Liver (tissue), 9 donors: Measurements from ENCODE around the gene ACACB. TPM values are rescaled to one million over a fixed set of nuclear protein-coding genes. Genes with fewer than 3 reads are reported as not detected.

Source experiments
- DNase-seq: peaks from one replicate; pipeline ENCODE4 v3.0.0-alpha.2; 2017; ENCODE audit warnings: low spot score
- H3K27ac ChIP-seq, 2 donors: one replicate each; pipeline ENCODE4 v1.7.0; 2013; ENCODE audit warnings: inconsistent platforms in 2 of 2, low read length in 2 of 2, control low read depth in 1 of 2, low read depth in 1 of 2, mild to moderate bottlenecking in 1 of 2
- H3K27me3 ChIP-seq, 4 donors: one replicate each; pipeline versions ENCODE4 v1.6.1 to v1.7.0; 2013; ENCODE audit warnings: low read length in 3 of 4, inconsistent platforms in 1 of 4, mild to moderate bottlenecking in 1 of 4, moderate library complexity in 1 of 4; ENCODE audit not compliant: control insufficient read depth in 4 of 4, insufficient read depth in 4 of 4
- H3K36me3 ChIP-seq, 4 donors: one replicate each; pipeline versions ENCODE4 v1.6.1 to v1.7.0; 2013; ENCODE audit warnings: low read length in 3 of 4, mild to moderate bottlenecking in 3 of 4, low read depth in 1 of 4, moderate library complexity in 1 of 4; ENCODE audit not compliant: control insufficient read depth in 4 of 4, insufficient read depth in 3 of 4
- H3K4me1 ChIP-seq, 4 donors: one replicate each; pipeline versions ENCODE4 v1.6.1 to v1.7.0; 2013; ENCODE audit warnings: low read length in 3 of 4, mild to moderate bottlenecking in 3 of 4, moderate library complexity in 1 of 4; ENCODE audit not compliant: control insufficient read depth in 4 of 4, insufficient read depth in 4 of 4
- H3K4me3 ChIP-seq, 3 donors: one replicate each; pipeline versions ENCODE4 v1.6.1 to v1.7.0; 2013; ENCODE audit warnings: low read length in 3 of 3, control low read depth in 1 of 3, low read depth in 1 of 3, mild to moderate bottlenecking in 1 of 3
- H3K9ac ChIP-seq, 2 donors: one replicate each; pipeline ENCODE4 v1.7.0; 2013; ENCODE audit warnings: low read length in 2 of 2, mild to moderate bottlenecking in 2 of 2, moderate library complexity in 2 of 2, control low read depth in 1 of 2, low read depth in 1 of 2
- H3K9me3 ChIP-seq, 4 donors: one replicate each; pipeline versions ENCODE4 v1.6.1 to v1.7.0; 2013; ENCODE audit warnings: low read length in 3 of 4; ENCODE audit not compliant: control insufficient read depth in 4 of 4
- CTCF ChIP-seq: fragments of 150-350 bp; IDR thresholded peaks from 2 replicates; pipeline ENCODE4 v1.5.1; 2017; ENCODE audit warnings: improper control_type of control experiment, low read depth, low read length; ENCODE audit not compliant: missing input control
- EGR1 ChIP-seq, 2 donors: IDR thresholded peaks; 2 replicates each; pipeline ENCODE4 v1.6.1; 2016 to 2018; ENCODE audit warnings: antibody characterized with exemption in 2 of 2, low read depth in 2 of 2
- FOXA2 ChIP-seq: IDR thresholded peaks from 2 replicates; pipeline ENCODE4 v1.6.1; 2016; ENCODE audit warnings: antibody characterized with exemption
- GABPA ChIP-seq, 2 donors: IDR thresholded peaks in 1 of 2; conservative IDR thresholded peaks in 1 of 2; 2 replicates each; pipeline ENCODE4 v1.6.1; 2016; ENCODE audit warnings: antibody characterized with exemption in 2 of 2, mild to moderate bottlenecking in 1 of 2, moderate library complexity in 1 of 2
- HNF4A ChIP-seq, 2 donors: conservative IDR thresholded peaks; 2 replicates each; pipeline ENCODE4 v1.6.1; 2016; ENCODE audit warnings: antibody characterized with exemption in 2 of 2, mild to moderate bottlenecking in 2 of 2
- HNF4G ChIP-seq: IDR thresholded peaks from 2 replicates; pipeline ENCODE4 v1.6.1; 2016; ENCODE audit warnings: antibody characterized with exemption
- JUND ChIP-seq, 2 donors: IDR thresholded peaks; 2 replicates each; pipeline ENCODE4 v1.6.1; 2016; ENCODE audit warnings: antibody characterized with exemption in 2 of 2
- MAX ChIP-seq: IDR thresholded peaks from 2 replicates; pipeline ENCODE4 v1.6.1; 2016; ENCODE audit warnings: antibody characterized with exemption
- NR2F2 ChIP-seq: IDR thresholded peaks from 2 replicates; pipeline ENCODE4 v1.6.1; 2016; ENCODE audit warnings: antibody characterized with exemption
- RAD21 ChIP-seq, 2 donors: IDR thresholded peaks; 2 replicates each; pipeline ENCODE4 v1.6.1; 2016; ENCODE audit warnings: antibody characterized with exemption in 2 of 2, mild to moderate bottlenecking in 2 of 2
- REST ChIP-seq: IDR thresholded peaks from 2 replicates; pipeline ENCODE4 v1.6.1; 2016; ENCODE audit warnings: antibody characterized with exemption, mild to moderate bottlenecking
- RXRA ChIP-seq, 2 donors: IDR thresholded peaks; 2 replicates each; pipeline ENCODE4 v1.6.1; 2017 to 2018; ENCODE audit warnings: antibody characterized with exemption in 2 of 2, mild to moderate bottlenecking in 1 of 2
- SP1 ChIP-seq: IDR thresholded peaks from 2 replicates; pipeline ENCODE4 v1.6.1; 2018; ENCODE audit warnings: antibody characterized with exemption, mild to moderate bottlenecking
- TAF1 ChIP-seq: conservative IDR thresholded peaks from 2 replicates; pipeline ENCODE4 v1.6.1; 2016; ENCODE audit warnings: antibody characterized with exemption, mild to moderate bottlenecking
- YY1 ChIP-seq: IDR thresholded peaks from 2 replicates; pipeline ENCODE4 v1.6.1; 2016; ENCODE audit warnings: antibody characterized with exemption, mild to moderate bottlenecking
- ZBTB33 ChIP-seq: IDR thresholded peaks from 2 replicates; pipeline ENCODE4 v1.6.1; 2016; ENCODE audit warnings: antibody characterized with exemption
- WGBS: extraction: QIAGEN DNeasy Blood & Tissue Kit; methylation state at CpG from one replicate; pipeline ENCODE4 v1.1.7; 2013; 5-methylcytosine and 5-hydroxymethylcytosine counted together
- polyA plus RNA-seq, 2 donors: library from polyadenylated mRNA; stranded (reverse) in 1 of 2; unstranded in 1 of 2; fragments of 200-250 nt in 1 of 2; fragments of >200 nt in 1 of 2; fragmentation: Nextera tagmentation in 1 of 2; extraction: Ambion mirVana in 1 of 2; gene quantifications; one replicate each; pipeline versions ENCODE4 v1.2.1 to v1.2.3, GENCODE V29; 2013 to 2015
- total RNA-seq, 2 donors: library from RNA; depleted of rRNA; stranded (reverse); fragments of >200 nt; gene quantifications; one replicate each; pipeline ENCODE4 v1.2.3, GENCODE V29; 2014
- donor health status: healthy.
- donor health status: healthy.
- donor health status: healthy.
- donor health status: healthy.
- donor health status: healthy.

The ACACB gene
- total and polyA plus RNA-seq, 4 donors: 12.9 to 288 (median 52.1) TPM

GRCh38 chr12:109292342-109292711 is 175.9 kb downstream of the ACACB start:
- peaks cover 0 to 3% (median 0%) of the 10 kb centered on the region in 4 donors for H3K4me1 ChIP-seq
- H3K4me3 ChIP-seq: no peak overlapping the region
- no peak overlapping the region for H3K27ac ChIP-seq
- DNase-seq: no peak
- no peaks in the 10 kb centered on the region for H3K27me3 ChIP-seq
- no peaks in the 10 kb centered on the region for H3K36me3 ChIP-seq
- no peaks in the 10 kb centered on the region for H3K9me3 ChIP-seq
- TF ChIP-seq EGR1 (IDR thresholded peaks at IDR 0.05; ENCODE audit: low read depth in 2 of 2) (no peak), HNF4A (conservative IDR thresholded peaks at IDR 0.05) (no peak), TAF1 (no peak), HNF4G (no peak), ZBTB33 (no peak), RAD21 (IDR thresholded peaks at IDR 0.05) (no peak), GABPA (IDR thresholded peaks at IDR 0.05 in 1 of 2, conservative IDR thresholded peaks at IDR 0.05 in 1 of 2) (no peak), MAX (no peak), REST (no peak), YY1 (no peak), FOXA2 (no peak), JUND (IDR thresholded peaks at IDR 0.05) (no peak), SP1 (no peak), RXRA (IDR thresholded peaks at IDR 0.05) (no peak), NR2F2 (no peak), CTCF (no peak)
- H3K9ac ChIP-seq: no peak overlapping the region
- 90% methylated on average over 5 of the region's 5 CpGs for WGBS

GRCh38 chr12:109293106-109293505 is 176.7 kb downstream of the ACACB start:
- no peak overlapping the region for H3K9ac ChIP-seq
- DNase-seq: no peak
- no peaks in the 10 kb centered on the region for H3K27me3 ChIP-seq
- 79% methylated on average over 3 of the region's 3 CpGs for WGBS
- H3K9me3 ChIP-seq: no peaks in the 10 kb centered on the region
- peaks cover 0 to 3% (median 0%) of the 10 kb centered on the region in 4 donors for H3K4me1 ChIP-seq
- H3K27ac ChIP-seq: no peak overlapping the region
- H3K36me3 ChIP-seq: no peaks in the 10 kb centered on the region
- H3K4me3 ChIP-seq: no peak overlapping the region
- TF ChIP-seq RXRA (IDR thresholded peaks at IDR 0.05): no peak
